ENCODE measurements around the gene COL11A2. TPM values are rescaled to one million over a fixed set of nuclear protein-coding genes. Genes with fewer than 3 reads are reported as not detected.

The COL11A2 gene
- total and polyA plus RNA-seq, 7 experiments from 2014 or later: 0.26 to 3.5 (median 1.7) TPM; not detected in 1

- peak in 7 of 9 donors; percentile 10 to 67 (median 33) for DNase-seq
- peak; percentile 65 for ATAC-seq
- Histone ChIP-seq H3K9me3 (ENCODE audit: control insufficient read depth in 2 of 3, low read length in 3 of 3) (peaks cover 0 to 13% (median 0%) of the 10 kb centered on the region in 3 experiments), H3K4me3 (ENCODE audit: low read length) (no peak overlapping the region), H3K36me3 (ENCODE audit: control insufficient read depth in 2 of 3, insufficient read depth in 3 of 3, low read length in 3 of 3) (no peaks in the 10 kb centered on the region), H3K27me3 (ENCODE audit: control insufficient read depth in 2 of 2, insufficient read depth in 2 of 2, low read length in 2 of 2) (no peaks in the 10 kb centered on the region), H3K27ac (ENCODE audit: low read depth, low read length) (no peak overlapping the region), H3K4me1 (ENCODE audit: control insufficient read depth in 2 of 2, insufficient read depth in 2 of 2, low read length in 2 of 2) (no peaks in the 10 kb centered on the region)
- H3K27ac Mint-ChIP-seq: no peak overlapping the region
- H3K4me3 Mint-ChIP-seq: no peak overlapping the region
- intact Hi-C loops (cut with micrococcal nuclease): no loop called here
- peaks cover 0 to 7% (median 4%) of the 10 kb centered on the region in 5 donors for H3K36me3 Mint-ChIP-seq
- peaks cover 0 to 25% (median 0%) of the 10 kb centered on the region in 7 donors for H3K4me1 Mint-ChIP-seq
- CTCF ChIA-PET: interaction anchor here (0.7 kb wide), 1 partner anchor 64 kb away, joined by 3 read pairs; no protein-coding TSS in a partner anchor
- peaks cover 0 to 20% (median 10%) of the 10 kb centered on the region in 11 donors for H3K9me3 Mint-ChIP-seq
- peaks cover 6 to 18% (median 11%) of the 10 kb centered on the region in 5 donors for H3K27me3 Mint-ChIP-seq
- POLR2A ChIA-PET: no interaction called here
Observed at GRCh38 chr6:33126101-33126714, 66.1 kb downstream of the COL11A2 start.

GRCh38 chr6:33124947-33125346 is 67.3 kb downstream of the COL11A2 start:
- ATAC-seq (no peak), DNase-seq (no peak)
- no peaks in the 10 kb centered on the region for H3K4me1 ChIP-seq (ENCODE audit: control insufficient read depth in 2 of 2, insufficient read depth in 2 of 2, low read length in 2 of 2)
- Mint-ChIP-seq H3K27ac (no peak overlapping the region), H3K4me1 (peaks cover 0 to 25% (median 0%) of the 10 kb centered on the region in 7 donors), H3K27me3 (peaks cover 4 to 24% (median 7%) of the 10 kb centered on the region in 5 donors), H3K9me3 (peaks cover 0 to 20% (median 10%) of the 10 kb centered on the region in 11 donors), H3K36me3 (peaks cover 0 to 7% (median 4%) of the 10 kb centered on the region in 5 donors), H3K4me3 (no peak overlapping the region)
- intact Hi-C loops (cut with micrococcal nuclease): loop anchor here in 1 of 2 donors (5.0 kb wide), 1 partner anchor 72 kb away; no protein-coding TSS in a partner anchor
- no peak overlapping the region for H3K27ac ChIP-seq (ENCODE audit: low read depth, low read length)
- no peaks in the 10 kb centered on the region for H3K27me3 ChIP-seq (ENCODE audit: control insufficient read depth in 2 of 2, insufficient read depth in 2 of 2, low read length in 2 of 2)
- peaks cover 0 to 13% (median 0%) of the 10 kb centered on the region in 3 experiments for H3K9me3 ChIP-seq (ENCODE audit: control insufficient read depth in 2 of 3, low read length in 3 of 3)
- CTCF ChIA-PET: interaction anchor here (0.9 to 2.7 kb wide), 3 partner anchors 9 to 316 kb away, joined by 3 to 9 read pairs (median 4); no protein-coding TSS in a partner anchor
- H3K4me3 ChIP-seq (ENCODE audit: low read length): no peak overlapping the region
- POLR2A ChIA-PET: no interaction called here
- no peaks in the 10 kb centered on the region for H3K36me3 ChIP-seq (ENCODE audit: control insufficient read depth in 2 of 3, insufficient read depth in 3 of 3, low read length in 3 of 3)

DNA sequence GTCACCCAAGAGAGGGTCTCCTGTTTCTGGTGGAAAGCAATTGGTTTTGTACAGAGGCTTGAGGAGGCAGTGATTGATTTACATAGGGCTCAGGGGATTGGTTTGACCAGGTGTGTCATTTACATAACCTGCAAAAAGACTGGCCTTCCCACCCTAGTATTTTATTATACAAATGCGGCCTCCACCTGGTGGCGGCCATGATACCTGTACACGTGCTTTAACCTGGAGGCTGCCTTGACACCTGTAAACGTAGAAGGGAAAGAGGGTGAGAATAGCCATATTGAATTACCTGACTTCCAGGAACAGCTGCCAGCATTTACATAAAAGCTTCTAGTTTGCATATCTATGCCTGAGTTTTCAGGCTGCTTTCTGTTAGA is 67.8 kb downstream of the COL11A2 start:
- no peak overlapping the region for H3K4me3 Mint-ChIP-seq
- ChIA-PET POLR2A (no interaction called here), CTCF (interaction anchor here (0.8 to 2.7 kb wide), 4 partner anchors 9 to 315 kb away, joined by 3 to 9 read pairs (median 4); no protein-coding TSS in a partner anchor)
- Histone ChIP-seq H3K27me3 (ENCODE audit: control insufficient read depth in 2 of 2, insufficient read depth in 2 of 2, low read length in 2 of 2) (no peaks in the 10 kb centered on the region), H3K36me3 (ENCODE audit: control insufficient read depth in 2 of 3, insufficient read depth in 3 of 3, low read length in 3 of 3) (no peaks in the 10 kb centered on the region), H3K4me3 (ENCODE audit: low read length) (no peak overlapping the region), H3K4me1 (ENCODE audit: control insufficient read depth in 2 of 2, insufficient read depth in 2 of 2, low read length in 2 of 2) (no peaks in the 10 kb centered on the region), H3K27ac (ENCODE audit: low read depth, low read length) (no peak overlapping the region), H3K9me3 (ENCODE audit: control insufficient read depth in 2 of 3, low read length in 3 of 3) (peaks cover 0 to 13% (median 0%) of the 10 kb centered on the region in 3 experiments)
- intact Hi-C loops (cut with micrococcal nuclease): loop anchor here in 1 of 2 donors (5.0 kb wide), 1 partner anchor 73 kb away; no protein-coding TSS in a partner anchor
- no peak overlapping the region for H3K27ac Mint-ChIP-seq
- peaks cover 4 to 27% (median 7%) of the 10 kb centered on the region in 5 donors for H3K27me3 Mint-ChIP-seq
- H3K36me3 Mint-ChIP-seq: peaks cover 0 to 7% (median 4%) of the 10 kb centered on the region in 5 donors
- ATAC-seq (no peak), DNase-seq (no peak)
- peaks cover 0 to 20% (median 10%) of the 10 kb centered on the region in 11 donors for H3K9me3 Mint-ChIP-seq
- peaks cover 0 to 25% (median 0%) of the 10 kb centered on the region in 7 donors for H3K4me1 Mint-ChIP-seq

DNA sequence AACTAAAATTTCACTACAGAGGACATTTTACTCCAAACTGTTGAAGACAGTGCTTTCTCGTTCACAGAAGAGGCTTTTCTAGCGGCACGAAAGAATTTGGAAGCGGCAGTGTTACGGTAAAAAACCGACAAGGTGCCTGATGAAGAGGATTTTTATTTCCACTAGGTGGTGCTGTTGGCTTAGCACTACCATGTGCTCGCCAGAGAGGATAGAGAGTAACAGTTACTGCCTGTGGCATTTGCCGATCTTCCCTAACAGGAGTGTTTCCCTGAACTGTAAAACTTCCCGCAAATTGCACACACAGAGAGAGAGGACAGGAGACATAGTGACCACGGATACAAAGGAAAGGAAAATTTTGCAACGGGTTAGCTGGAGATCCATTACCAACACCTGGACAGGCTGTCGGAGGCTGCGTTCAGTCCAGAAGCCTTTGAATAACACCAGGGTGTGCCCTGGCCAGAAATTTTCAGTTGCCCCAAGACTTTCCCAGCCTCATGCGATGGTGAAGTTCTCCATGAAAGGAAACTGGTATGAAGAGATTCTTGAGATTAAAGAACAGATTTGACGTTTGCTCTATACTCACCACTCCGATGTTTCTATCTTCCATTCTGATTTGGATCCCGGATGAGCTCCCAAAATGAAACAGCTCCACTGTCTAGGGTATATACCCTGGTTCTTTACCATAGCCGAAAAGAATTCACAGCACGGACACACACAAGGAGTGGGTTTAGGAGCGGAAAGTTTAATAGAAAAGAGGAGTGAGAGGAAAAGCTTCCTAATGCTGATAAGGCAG is 68.3 kb downstream of the COL11A2 start:
- peaks cover 0 to 7% (median 4%) of the 10 kb centered on the region in 5 donors for H3K36me3 Mint-ChIP-seq
- H3K27ac Mint-ChIP-seq: peak overlapping the region in 1 of 9 donors; percentile 39
- CTCF ChIA-PET: interaction anchor here (0.6 to 2.7 kb wide), 6 partner anchors 10 to 315 kb away, joined by 3 to 9 read pairs (median 4); no protein-coding TSS in a partner anchor
- intact Hi-C loops (cut with micrococcal nuclease): loop anchor here (1.0 to 5.0 kb wide), 3 partner anchors 73 to 125 kb away; no protein-coding TSS in a partner anchor
- Histone ChIP-seq H3K27ac (ENCODE audit: low read depth, low read length) (no peak overlapping the region), H3K9me3 (ENCODE audit: control insufficient read depth in 2 of 3, low read length in 3 of 3) (peaks cover 0 to 13% (median 0%) of the 10 kb centered on the region in 3 experiments), H3K27me3 (ENCODE audit: control insufficient read depth in 2 of 2, insufficient read depth in 2 of 2, low read length in 2 of 2) (peaks cover 0 to 3% of the 10 kb centered on the region in 2 donors), H3K4me1 (ENCODE audit: control insufficient read depth in 2 of 2, insufficient read depth in 2 of 2, low read length in 2 of 2) (no peaks in the 10 kb centered on the region), H3K36me3 (ENCODE audit: control insufficient read depth in 2 of 3, insufficient read depth in 3 of 3, low read length in 3 of 3) (no peaks in the 10 kb centered on the region), H3K4me3 (ENCODE audit: low read length) (no peak overlapping the region)
- H3K27me3 Mint-ChIP-seq: peaks cover 4 to 33% (median 8%) of the 10 kb centered on the region in 5 donors
- POLR2A ChIA-PET: no interaction called here
- ATAC-seq (peak; percentile 60), DNase-seq (peak in 3 of 9 donors; percentile 10 to 20 (median 13))
- peaks cover 0 to 21% (median 0%) of the 10 kb centered on the region in 7 donors for H3K4me1 Mint-ChIP-seq
- peaks cover 0 to 20% (median 10%) of the 10 kb centered on the region in 11 donors for H3K9me3 Mint-ChIP-seq
- no peak overlapping the region for H3K4me3 Mint-ChIP-seq

- intact Hi-C loops (cut with micrococcal nuclease): loop anchor here (1.0 to 5.0 kb wide), 3 partner anchors 74 to 126 kb away; no protein-coding TSS in a partner anchor
- H3K27ac Mint-ChIP-seq: no peak overlapping the region
- H3K4me1 ChIP-seq (ENCODE audit: control insufficient read depth in 2 of 2, insufficient read depth in 2 of 2, low read length in 2 of 2): no peaks in the 10 kb centered on the region
- H3K36me3 Mint-ChIP-seq: peaks cover 0 to 7% (median 4%) of the 10 kb centered on the region in 5 donors
- H3K4me1 Mint-ChIP-seq: peaks cover 0 to 16% (median 0%) of the 10 kb centered on the region in 7 donors
- DNase-seq: no peak
- H3K36me3 ChIP-seq (ENCODE audit: control insufficient read depth in 2 of 3, insufficient read depth in 3 of 3, low read length in 3 of 3): no peaks in the 10 kb centered on the region
- H3K4me3 Mint-ChIP-seq: no peak overlapping the region
- ChIA-PET POLR2A (no interaction called here), CTCF (interaction anchor here (1.2 to 2.7 kb wide), 2 partner anchors 24 to 125 kb away, joined by 3 to 9 read pairs; no protein-coding TSS in a partner anchor)
- peaks cover 0 to 3% of the 10 kb centered on the region in 2 donors for H3K27me3 ChIP-seq (ENCODE audit: control insufficient read depth in 2 of 2, insufficient read depth in 2 of 2, low read length in 2 of 2)
- no peak for ATAC-seq
- no peak overlapping the region for H3K4me3 ChIP-seq (ENCODE audit: low read length)
- peaks cover 7 to 38% (median 9%) of the 10 kb centered on the region in 5 donors for H3K27me3 Mint-ChIP-seq
- no peak overlapping the region for H3K27ac ChIP-seq (ENCODE audit: low read depth, low read length)
- H3K9me3 ChIP-seq (ENCODE audit: control insufficient read depth in 2 of 3, low read length in 3 of 3): peaks cover 0 to 13% (median 0%) of the 10 kb centered on the region in 3 experiments
- H3K9me3 Mint-ChIP-seq: peaks cover 0 to 20% (median 10%) of the 10 kb centered on the region in 11 donors
Observed at GRCh38 chr6:33123181-33123580, 69.1 kb downstream of the COL11A2 start.

DNA sequence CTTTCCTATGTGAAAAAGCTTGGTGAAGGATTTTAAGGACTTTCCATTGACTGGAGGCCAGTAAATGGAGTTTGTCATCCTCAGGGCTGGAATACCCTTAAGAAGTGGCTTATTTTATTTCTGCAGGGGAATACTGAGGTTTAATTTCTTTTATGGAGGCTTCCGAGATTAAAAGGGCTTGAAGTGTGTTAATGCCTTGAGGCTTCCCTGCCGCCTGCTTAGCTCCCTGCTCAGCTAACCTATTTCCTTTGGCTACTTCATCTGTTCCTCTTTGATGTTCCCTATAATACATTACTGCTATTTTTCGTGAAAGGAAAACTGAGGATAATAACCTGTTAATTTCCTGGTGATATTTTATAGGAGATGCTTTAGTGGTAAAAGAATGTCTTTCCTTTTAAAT is 72.3 kb downstream of the COL11A2 start:
- H3K4me3 Mint-ChIP-seq: no peak overlapping the region
- peaks cover 26 to 70% (median 33%) of the 10 kb centered on the region in 5 donors for H3K27me3 Mint-ChIP-seq
- Histone ChIP-seq H3K4me3 (ENCODE audit: low read length) (no peak overlapping the region), H3K27ac (ENCODE audit: low read depth, low read length) (no peak overlapping the region), H3K36me3 (ENCODE audit: control insufficient read depth in 2 of 3, insufficient read depth in 3 of 3, low read length in 3 of 3) (no peaks in the 10 kb centered on the region), H3K9me3 (ENCODE audit: control insufficient read depth in 2 of 3, low read length in 3 of 3) (peaks cover 0 to 13% (median 0%) of the 10 kb centered on the region in 3 experiments), H3K4me1 (ENCODE audit: control insufficient read depth in 2 of 2, insufficient read depth in 2 of 2, low read length in 2 of 2) (peaks cover 0 to 4% of the 10 kb centered on the region in 2 donors), H3K27me3 (ENCODE audit: control insufficient read depth in 2 of 2, insufficient read depth in 2 of 2, low read length in 2 of 2) (peaks cover 0 to 12% of the 10 kb centered on the region in 2 donors)
- ChIA-PET POLR2A (interaction anchor here (0.9 kb wide), 1 partner anchor 129 kb away, joined by 4 read pairs; no protein-coding TSS in a partner anchor), CTCF (interaction anchor here (1.2 to 2.0 kb wide), 4 partner anchors 10 to 171 kb away, joined by 3 to 16 read pairs (median 4); no protein-coding TSS in a partner anchor)
- intact Hi-C loops (cut with micrococcal nuclease): loop anchor here in 1 of 2 donors (5.0 kb wide), 1 partner anchor 77 kb away; no protein-coding TSS in a partner anchor
- ATAC-seq (no peak), DNase-seq (no peak)
- H3K4me1 Mint-ChIP-seq: peaks cover 4 to 21% (median 13%) of the 10 kb centered on the region in 7 donors
- peaks cover 0 to 19% (median 10%) of the 10 kb centered on the region in 11 donors for H3K9me3 Mint-ChIP-seq
- no peak overlapping the region for H3K27ac Mint-ChIP-seq
- peaks cover 0 to 7% (median 4%) of the 10 kb centered on the region in 5 donors for H3K36me3 Mint-ChIP-seq
